ENCODE data around the gene CD244. TPM values are rescaled to one million over a fixed set of nuclear protein-coding genes. Genes with fewer than 3 reads are reported as not detected.
A peak's percentile ranks its signal among the peaks of the same experiment; 100 is the strongest.

CD244 gene
- total RNA-seq, 5 donors from 2014 or later (not counting 1 experiment from before 2014, with no cell fraction given) = 1.1 to 12.4 (median 2.9) TPM

DNA sequence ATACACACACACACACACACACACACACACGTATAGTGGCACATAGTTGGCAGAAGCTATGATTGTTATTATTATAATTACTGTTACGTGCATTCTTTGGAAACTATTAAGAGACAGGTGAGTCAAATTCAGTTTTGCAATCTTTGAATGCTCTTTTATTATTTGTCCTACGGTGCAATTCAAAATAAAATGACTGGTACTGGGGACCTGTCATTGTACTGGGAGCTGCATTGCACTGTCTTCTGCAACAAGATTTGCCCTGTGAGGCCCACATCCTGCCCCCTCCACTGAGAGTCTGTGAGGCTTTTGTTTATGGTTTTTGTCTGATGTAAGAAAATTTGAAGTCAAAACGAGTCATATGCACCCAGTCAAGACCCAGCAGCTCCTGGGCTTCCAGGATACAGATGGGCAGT is 64.8 kb downstream of the CD244 start:
- ChIA-PET POLR2A (interaction anchor here (0.6 to 1.6 kb wide), 4 partner anchors 8 to 20 kb away, joined by 3 to 6 read pairs (median 3); no protein-coding TSS in a partner anchor), CTCF (interaction anchor here (0.6 to 3.9 kb wide), 20 partner anchors 8 to 492 kb away, joined by 3 to 19 read pairs (median 4); partner anchors contain the start of gene ITLN2 (in 1 of the 2))
- WGBS (ENCODE audit: insufficient coverage) = 0% methylated on average over 1 of the region's 4 CpGs
- Histone ChIP-seq H3K27ac (ENCODE audit: low read length) (peak overlapping the region; percentile 93), H3K9me3 (no peaks in the 10 kb centered on the region), H3K36me3 (ENCODE audit: control insufficient read depth in 2 of 2, extremely low read depth in 1 of 2, insufficient read depth in 1 of 2, low read length in 1 of 2) (peaks cover 6 to 29% of the 10 kb centered on the region in 2 donors), H3K27me3 (replicated peaks in 1 of 2; ENCODE audit: control insufficient read depth in 2 of 2, extremely low read depth in 1 of 2, insufficient read depth in 2 of 2, low read length in 1 of 2) (no peaks in the 10 kb centered on the region), H3K4me1 (ENCODE audit: control insufficient read depth in 1 of 2, extremely low read depth in 1 of 2, insufficient read depth in 2 of 2, low read length in 2 of 2) (peaks cover 43 to 48% of the 10 kb centered on the region in 2 experiments), H3K4me3 (ENCODE audit: control insufficient read depth in 1 of 2, extremely low read depth in 1 of 2, low read length in 1 of 2) (peak overlapping the region; percentile 72 to 92)
- peak overlapping the region; percentile 99 for H3K27ac Mint-ChIP-seq
- no peaks in the 10 kb centered on the region for H3K27me3 Mint-ChIP-seq
- peaks cover 31% of the 10 kb centered on the region for H3K36me3 Mint-ChIP-seq
- H3K4me3 Mint-ChIP-seq = peak overlapping the region; percentile 93 to 99 (median 98)
- H3K9me3 Mint-ChIP-seq = no peaks in the 10 kb centered on the region
- DNase-seq (peak; percentile 36 to 79 (median 66)), ATAC-seq (replicated peaks in 1 of 4) (peak; percentile 51 to 71 (median 68))
- peaks cover 57 to 80% (median 73%) of the 10 kb centered on the region in 3 donors for H3K4me1 Mint-ChIP-seq

DNA sequence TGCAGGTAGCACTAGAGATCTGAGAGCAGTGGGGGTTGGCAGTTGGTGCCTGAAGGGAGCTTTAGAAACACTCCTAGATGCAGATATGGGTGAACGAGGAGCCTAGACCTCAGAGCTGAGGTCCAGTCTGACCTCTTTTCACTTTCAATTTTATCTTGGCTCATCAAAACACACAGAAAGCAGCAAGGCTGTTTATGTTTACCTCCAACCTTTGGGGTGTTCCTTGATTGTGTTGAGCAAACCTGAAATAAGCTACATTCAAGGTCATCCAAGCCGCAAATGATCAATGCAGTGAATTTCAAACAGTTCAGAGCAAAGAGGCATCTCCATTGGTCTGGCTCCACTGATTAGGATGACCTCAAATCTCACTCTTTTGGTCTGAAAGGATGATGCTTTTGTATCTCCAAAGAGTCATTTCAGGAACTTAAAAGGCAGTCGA is 65.4 kb downstream of the CD244 start:
- peak overlapping the region; percentile 93 for H3K27ac ChIP-seq (ENCODE audit: low read length)
- H3K36me3 Mint-ChIP-seq = peaks cover 26% of the 10 kb centered on the region
- H3K36me3 ChIP-seq (ENCODE audit: control insufficient read depth in 2 of 2, extremely low read depth in 1 of 2, insufficient read depth in 1 of 2, low read length in 1 of 2) = peaks cover 5 to 23% of the 10 kb centered on the region in 2 donors
- peak overlapping the region; percentile 72 to 92 for H3K4me3 ChIP-seq (ENCODE audit: control insufficient read depth in 1 of 2, extremely low read depth in 1 of 2, low read length in 1 of 2)
- H3K4me1 Mint-ChIP-seq = peaks cover 53 to 75% (median 69%) of the 10 kb centered on the region in 3 donors
- CTCF ChIA-PET = interaction anchor here (0.6 to 3.9 kb wide), 16 partner anchors 9 to 481 kb away, joined by 3 to 19 read pairs (median 4); partner anchors contain the start of gene ITLN2 (in 1 of the 2)
- POLR2A ChIA-PET = interaction anchor here (0.5 to 1.6 kb wide), 3 partner anchors 9 to 95 kb away, joined by 3 to 6 read pairs (median 5); no protein-coding TSS in a partner anchor
- H3K27ac Mint-ChIP-seq = peak overlapping the region; percentile 99
- H3K27me3 ChIP-seq (replicated peaks in 1 of 2; ENCODE audit: control insufficient read depth in 2 of 2, extremely low read depth in 1 of 2, insufficient read depth in 2 of 2, low read length in 1 of 2) = no peaks in the 10 kb centered on the region
- ATAC-seq (replicated peaks in 1 of 4) (no peak), DNase-seq (no peak)
- no peaks in the 10 kb centered on the region for H3K9me3 Mint-ChIP-seq
- 38% methylated on average over 1 of the region's 3 CpGs for WGBS (ENCODE audit: insufficient coverage)
- H3K9me3 ChIP-seq = no peaks in the 10 kb centered on the region
- peaks cover 42 to 45% of the 10 kb centered on the region in 2 experiments for H3K4me1 ChIP-seq (ENCODE audit: control insufficient read depth in 1 of 2, extremely low read depth in 1 of 2, insufficient read depth in 2 of 2, low read length in 2 of 2)
- H3K4me3 Mint-ChIP-seq = peak overlapping the region; percentile 93 to 99 (median 98)
- no peaks in the 10 kb centered on the region for H3K27me3 Mint-ChIP-seq

DNA sequence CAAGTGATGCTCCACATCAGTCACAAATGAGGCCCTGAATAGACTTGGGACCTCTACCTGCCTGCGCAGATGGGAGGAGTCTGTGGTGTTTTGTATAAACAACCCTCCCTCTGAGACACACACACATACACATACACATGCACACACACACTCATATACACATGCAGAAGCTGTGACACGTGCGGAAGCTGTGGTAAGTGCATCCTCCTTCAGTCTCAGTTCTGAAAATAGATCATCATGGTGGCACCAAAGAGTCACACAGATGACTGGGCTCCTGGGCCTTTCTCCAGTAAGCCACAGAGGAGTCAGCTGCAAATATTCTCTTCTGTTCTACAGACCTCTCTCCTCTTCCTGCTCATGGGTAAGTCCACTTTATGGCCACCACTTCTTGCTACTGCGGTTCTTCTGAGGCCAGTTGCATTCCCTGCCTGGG is 66.7 kb downstream of the CD244 start, which contains the start of gene LY9:
Gene LY9 (plus strand): TSS at position 224 of the 433 bp plus-strand sequence. CDS start 14 bp downstream, at position 238.
- POLR2A ChIA-PET = interaction anchor here in 1 of 2 donors (0.6 to 0.9 kb wide), 3 partner anchors 10 to 225 kb away, joined by 3 to 5 read pairs (median 5); partner anchors contain the start of gene F11R
- 7% methylated on average over 3 of the region's 4 CpGs for WGBS (ENCODE audit: insufficient coverage)
- H3K4me1 Mint-ChIP-seq = peaks cover 45 to 66% (median 61%) of the 10 kb centered on the region in 3 donors
- H3K27me3 Mint-ChIP-seq = no peaks in the 10 kb centered on the region
- ATAC-seq (replicated peaks in 1 of 4) = peak; percentile 86 to 90 (median 87)
- peak within 1 kb of the TSS; percentile 93 to 99 (median 98) for H3K4me3 Mint-ChIP-seq
- CTCF ChIA-PET = interaction anchor here (0.5 to 3.9 kb wide), 10 partner anchors 10 to 430 kb away, joined by 3 to 19 read pairs (median 4); partner anchors contain the start of gene CD244 (in 1 of the 2)
- peak within 1 kb of the TSS; percentile 72 to 92 for H3K4me3 ChIP-seq (ENCODE audit: control insufficient read depth in 1 of 2, extremely low read depth in 1 of 2, low read length in 1 of 2)
- H3K4me1 ChIP-seq (ENCODE audit: control insufficient read depth in 1 of 2, extremely low read depth in 1 of 2, insufficient read depth in 2 of 2, low read length in 2 of 2) = peaks cover 33 to 37% of the 10 kb centered on the region in 2 experiments
- H3K27me3 ChIP-seq (replicated peaks in 1 of 2; ENCODE audit: control insufficient read depth in 2 of 2, extremely low read depth in 1 of 2, insufficient read depth in 2 of 2, low read length in 1 of 2) = no peaks in the 10 kb centered on the region
- peak within 1 kb of the TSS; percentile 93 for H3K27ac ChIP-seq (ENCODE audit: low read length)
- no peaks in the 10 kb centered on the region for H3K9me3 Mint-ChIP-seq
- H3K36me3 Mint-ChIP-seq = peaks cover 18% of the 10 kb centered on the region
- peak within 1 kb of the TSS; percentile 99 for H3K27ac Mint-ChIP-seq
- peak; percentile 45 to 95 (median 84) for DNase-seq
- no peaks in the 10 kb centered on the region for H3K9me3 ChIP-seq
- peaks cover 0 to 15% of the 10 kb centered on the region in 2 donors for H3K36me3 ChIP-seq (ENCODE audit: control insufficient read depth in 2 of 2, extremely low read depth in 1 of 2, insufficient read depth in 1 of 2, low read length in 1 of 2)

DNA sequence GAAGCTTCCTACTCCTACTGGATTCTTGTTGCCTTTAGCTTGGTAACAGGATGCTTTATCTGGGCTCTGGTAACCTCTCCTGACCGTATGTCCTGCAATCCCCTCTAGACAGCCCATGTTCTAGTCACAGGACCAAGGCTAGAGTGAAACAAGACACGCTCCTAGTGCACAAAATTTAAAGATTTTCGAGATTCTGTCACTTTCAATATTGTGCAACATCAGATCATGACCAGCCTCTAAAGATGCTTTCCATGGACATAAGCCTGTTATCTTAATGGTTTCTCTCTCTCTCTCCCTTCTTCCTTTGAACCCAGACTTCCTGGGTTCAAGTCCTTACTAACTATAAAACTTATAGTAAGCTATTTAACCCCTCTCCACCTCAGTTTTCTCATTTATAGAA is 68.3 kb downstream of the CD244 start:
- Histone ChIP-seq H3K9me3 (no peaks in the 10 kb centered on the region), H3K4me1 (ENCODE audit: control insufficient read depth in 1 of 2, extremely low read depth in 1 of 2, insufficient read depth in 2 of 2, low read length in 2 of 2) (peaks cover 19 to 30% of the 10 kb centered on the region in 2 experiments), H3K27ac (ENCODE audit: low read length) (peak overlapping the region; percentile 93), H3K27me3 (replicated peaks in 1 of 2; ENCODE audit: control insufficient read depth in 2 of 2, extremely low read depth in 1 of 2, insufficient read depth in 2 of 2, low read length in 1 of 2) (no peaks in the 10 kb centered on the region), H3K36me3 (ENCODE audit: control insufficient read depth in 2 of 2, extremely low read depth in 1 of 2, insufficient read depth in 1 of 2, low read length in 1 of 2) (peaks cover 0 to 11% of the 10 kb centered on the region in 2 donors), H3K4me3 (ENCODE audit: control insufficient read depth in 1 of 2, extremely low read depth in 1 of 2, low read length in 1 of 2) (no peak overlapping the region)
- ChIA-PET POLR2A (interaction anchor here (0.6 to 0.7 kb wide), 2 partner anchors 113 to 351 kb away, joined by 3 read pairs; no protein-coding TSS in a partner anchor), CTCF (interaction anchor here (0.7 to 3.9 kb wide), 5 partner anchors 12 to 41 kb away, joined by 3 to 19 read pairs (median 4); no protein-coding TSS in a partner anchor)
- peaks cover 6% of the 10 kb centered on the region for H3K36me3 Mint-ChIP-seq
- H3K9me3 Mint-ChIP-seq = no peaks in the 10 kb centered on the region
- H3K4me1 Mint-ChIP-seq = peaks cover 31 to 58% (median 51%) of the 10 kb centered on the region in 3 donors
- 50% methylated on average over 2 of the region's 3 CpGs for WGBS (ENCODE audit: insufficient coverage)
- no peaks in the 10 kb centered on the region for H3K27me3 Mint-ChIP-seq
- no peak overlapping the region for H3K4me3 Mint-ChIP-seq
- H3K27ac Mint-ChIP-seq = peak overlapping the region; percentile 99
- DNase-seq = no peak
- no peak for ATAC-seq (replicated peaks in 1 of 4)

GRCh38 chr1:160789702-160790611 is 72.7 kb downstream of the CD244 start:
- peaks cover 10 to 18% (median 14%) of the 10 kb centered on the region in 3 donors for H3K4me1 Mint-ChIP-seq

More at GRCh38 chr1:160789702-160790611, 72.7 kb downstream of the CD244 start:
- no peaks in the 10 kb centered on the region for H3K36me3 Mint-ChIP-seq
- Histone ChIP-seq H3K27me3 (replicated peaks in 1 of 2; ENCODE audit: control insufficient read depth in 2 of 2, extremely low read depth in 1 of 2, insufficient read depth in 2 of 2, low read length in 1 of 2) (no peaks in the 10 kb centered on the region), H3K9me3 (no peaks in the 10 kb centered on the region), H3K27ac (ENCODE audit: low read length) (peak overlapping the region; percentile 56), H3K36me3 (ENCODE audit: control insufficient read depth in 2 of 2, extremely low read depth in 1 of 2, insufficient read depth in 1 of 2, low read length in 1 of 2) (no peaks in the 10 kb centered on the region), H3K4me1 (ENCODE audit: control insufficient read depth in 1 of 2, extremely low read depth in 1 of 2, insufficient read depth in 2 of 2, low read length in 2 of 2) (peaks cover 0 to 3% of the 10 kb centered on the region in 2 experiments), H3K4me3 (ENCODE audit: control insufficient read depth in 1 of 2, extremely low read depth in 1 of 2, low read length in 1 of 2) (no peak overlapping the region)
- DNase-seq (peak in 1 of 35 experiments; percentile 29), ATAC-seq (replicated peaks in 1 of 4) (peak in 3 of 4 experiments; percentile 17 to 42 (median 19))
- POLR2A ChIA-PET = interaction anchor here (0.6 to 1.0 kb wide), 3 partner anchors 8 to 31 kb away, joined by 3 to 6 read pairs (median 3); no protein-coding TSS in a partner anchor
- no peaks in the 10 kb centered on the region for H3K9me3 Mint-ChIP-seq
- 83% methylated on average over 8 of the region's 13 CpGs for WGBS (ENCODE audit: insufficient coverage)
- CTCF ChIA-PET = interaction anchor here (0.5 to 1.0 kb wide), 2 partner anchors 104 to 195 kb away, joined by 3 to 7 read pairs; no protein-coding TSS in a partner anchor
- H3K27me3 Mint-ChIP-seq = no peaks in the 10 kb centered on the region
- H3K27ac Mint-ChIP-seq = peak overlapping the region; percentile 6 to 33
- no peak overlapping the region for H3K4me3 Mint-ChIP-seq

Measured in T-cell (primary cell).